LNCaP clone FGC (cell line): ENCODE measurements around the gene POU2F2.

ENCODE experiments used
- DNase-seq: peaks from one replicate; pipeline ENCODE4 v3.0.0-alpha.2; 2011; ENCODE audit warnings: low read depth
- H3K4me3 ChIP-seq: 2 replicates; pipeline ENCODE4 v1.5.1; 2011; ENCODE audit warnings: mild to moderate bottlenecking, low read depth, low read length, control low read depth
- CTCF ChIP-seq: IDR thresholded peaks from 2 replicates; pipeline ENCODE4 v1.5.1; 2012; ENCODE audit warnings: mild to moderate bottlenecking; ENCODE audit not compliant: control insufficient read depth, insufficient read depth; ENCODE audit errors: extremely low read depth

POU2F2 gene

DNA sequence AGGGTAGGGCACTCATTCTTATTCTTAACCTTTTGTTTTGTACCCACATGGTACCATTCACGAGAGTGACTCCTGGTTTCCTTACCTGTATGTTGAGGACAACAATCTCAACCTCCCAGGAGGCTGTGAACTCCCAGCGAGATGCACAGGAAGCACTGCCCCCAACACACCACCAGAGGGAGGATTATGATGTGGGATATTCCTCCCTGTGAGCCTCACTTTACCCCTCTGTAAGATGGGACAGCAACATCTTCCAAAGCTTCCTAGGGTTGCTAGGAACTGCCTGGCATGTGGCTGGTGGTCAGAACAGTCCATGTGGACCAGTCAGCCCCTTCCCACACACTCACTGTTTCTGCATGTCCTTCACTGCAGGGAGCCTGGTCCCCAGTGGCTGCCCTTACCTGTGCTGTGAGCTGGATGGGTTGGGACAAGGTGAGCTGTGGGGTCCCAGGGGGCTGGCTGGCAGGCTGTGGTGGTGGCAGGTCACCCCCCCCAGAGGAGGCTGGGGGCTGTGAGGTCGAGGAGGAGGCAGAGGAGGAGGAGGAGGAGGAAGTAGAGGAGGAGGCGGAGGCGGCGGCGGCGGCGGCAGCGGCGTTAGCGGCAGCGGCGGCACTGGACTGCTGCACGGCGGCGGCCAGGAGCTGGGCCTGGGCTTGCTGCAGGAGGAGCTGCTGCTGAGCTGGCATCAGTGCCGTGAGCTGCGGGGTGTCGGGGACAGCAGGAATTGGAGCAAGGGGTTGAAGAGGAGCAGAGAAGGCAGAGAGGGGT lies 15.8 kb downstream of the POU2F2 start:
- no peak for DNase-seq
- H3K4me3 ChIP-seq: no peak overlapping the region
- TF ChIP-seq CTCF: no peak

GRCh38 chr19:42115705-42116104 lies 16.5 kb downstream of the POU2F2 start:
- H3K4me3 ChIP-seq: no peak overlapping the region
- no peak for DNase-seq
- TF ChIP-seq CTCF: no peak

DNA sequence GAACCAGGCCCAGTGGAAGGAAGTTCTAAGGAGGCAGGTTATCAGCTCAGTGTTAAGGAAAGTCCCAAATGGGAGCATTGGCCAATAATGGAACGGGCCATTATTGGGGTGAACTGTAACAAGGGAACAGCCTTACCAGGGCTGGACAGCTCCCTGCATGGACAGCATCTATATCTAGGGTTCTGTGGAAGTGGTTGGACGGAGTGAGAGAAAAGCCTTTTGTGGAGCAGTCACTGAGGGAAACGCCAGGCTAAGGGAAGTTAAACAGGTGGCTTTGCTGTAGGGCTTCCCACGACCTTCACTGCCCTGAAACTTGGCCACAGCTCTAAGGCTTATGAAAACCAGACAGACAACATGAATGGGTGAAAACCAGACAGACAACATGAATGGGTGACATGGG lies 17.0 kb downstream of the POU2F2 start:
- TF ChIP-seq CTCF: no peak
- no peak for DNase-seq
- no peak overlapping the region for H3K4me3 ChIP-seq

DNA sequence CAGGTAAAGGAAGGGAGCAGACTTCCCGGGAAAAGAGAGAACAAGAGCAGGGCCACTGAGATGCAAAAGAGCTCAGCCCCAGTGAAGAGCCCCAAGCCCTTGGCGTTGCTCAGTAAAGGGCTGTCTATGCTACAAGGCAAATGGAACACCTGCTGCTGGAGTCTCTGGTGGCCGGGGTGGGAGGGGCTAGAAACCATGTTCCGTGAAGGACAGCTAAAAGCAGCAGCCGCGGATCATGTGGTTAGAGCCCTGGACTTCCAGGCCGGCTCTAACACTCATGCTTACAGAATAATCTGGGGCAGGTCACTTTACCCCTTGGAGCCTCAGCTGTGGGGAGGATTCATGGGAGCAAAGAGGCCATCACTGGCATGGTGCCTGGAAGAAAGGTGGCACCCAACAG lies 17.8 kb downstream of the POU2F2 start:
- TF ChIP-seq CTCF: no peak
- no peak for DNase-seq
- H3K4me3 ChIP-seq: no peak overlapping the region

DNA sequence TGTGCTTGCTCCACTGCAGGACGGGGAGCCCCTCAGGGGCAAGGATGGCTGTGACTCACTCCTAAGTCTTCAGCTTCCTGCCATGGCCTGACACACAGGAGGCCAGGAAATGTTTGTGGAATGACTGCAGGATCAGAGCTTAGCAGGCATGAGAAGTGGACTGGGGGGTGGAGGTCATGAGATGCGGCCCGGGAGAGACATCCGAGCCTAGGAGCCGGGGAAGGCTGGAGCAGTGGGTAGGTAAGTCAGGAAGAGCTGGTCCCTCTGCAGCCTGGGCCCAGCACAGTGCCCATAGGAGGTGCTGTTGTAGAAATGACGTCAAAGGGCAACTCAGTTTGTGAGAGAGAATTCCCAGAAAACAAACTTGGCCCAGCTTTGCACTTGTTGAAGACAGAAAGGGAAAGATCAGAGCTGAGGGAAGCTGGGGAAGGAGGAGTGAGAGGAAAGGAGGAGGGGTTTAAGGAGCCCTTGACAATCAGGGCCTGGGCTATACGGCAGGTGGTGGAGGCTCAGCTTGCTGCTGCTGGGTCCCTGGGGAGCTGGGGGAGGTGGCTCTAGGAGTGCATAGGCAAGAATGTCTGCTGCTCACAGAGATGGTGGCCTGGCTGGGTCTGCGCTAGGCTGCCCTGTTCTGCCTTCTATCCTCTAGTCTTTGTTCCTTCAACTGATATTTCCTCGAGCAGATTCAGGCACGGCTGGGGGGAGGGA lies 18.5 kb downstream of the POU2F2 start:
- H3K4me3 ChIP-seq: no peak overlapping the region
- TF ChIP-seq CTCF: no peak
- no peak for DNase-seq

DNA sequence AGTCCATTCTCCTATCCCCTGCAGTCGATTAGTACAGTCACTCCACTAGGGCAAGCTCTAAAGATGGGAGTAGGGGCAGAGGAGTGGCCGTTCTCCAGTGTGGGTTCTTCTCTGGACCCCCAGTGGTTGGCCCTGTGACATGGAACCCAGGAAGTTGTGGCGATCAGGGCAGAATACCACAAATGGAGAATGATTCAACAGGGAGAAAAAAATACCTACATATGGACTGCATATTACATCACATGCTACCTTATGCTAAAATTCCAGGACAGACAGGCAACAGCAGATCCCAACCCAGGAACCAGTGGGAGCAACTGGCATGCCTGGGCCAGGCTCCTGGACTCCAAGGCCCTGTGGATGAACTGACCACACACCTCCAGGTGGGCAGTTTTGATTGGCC lies 20.4 kb downstream of the POU2F2 start:
- no peak overlapping the region for H3K4me3 ChIP-seq
- no peak for DNase-seq
- no peak for TF ChIP-seq CTCF
